Esophagus squamous epithelium (tissue), 4 donors: Measurements from ENCODE around the gene TMEM163.

Experiments
- CTCF ChIP-seq, 6 experiments: fragments of 450-650 bp in 4 of 6; fragments of 200-600 bp in 2 of 6; sonication (generic) in 2 of 6; IDR thresholded peaks; one replicate each; pipeline ENCODE4 v1.5.1; 2016 to 2019; ENCODE audit warnings: antibody characterized with exemption in 6 of 6, mild to moderate bottlenecking in 4 of 6, moderate library complexity in 4 of 6
- POLR2A ChIP-seq, 4 donors: fragments of 450-650 bp; IDR thresholded peaks; one replicate each; pipeline ENCODE4 v1.6.1; 2017; ENCODE audit warnings: antibody characterized with exemption in 4 of 4, mild to moderate bottlenecking in 4 of 4, moderate library complexity in 3 of 4

GRCh38 chr2:134586326-134586965, 132.4 kb downstream of the TMEM163 start:
- TF ChIP-seq CTCF (IDR thresholded peaks at IDR 0.05) (no peak), POLR2A (IDR thresholded peaks at IDR 0.05) (no peak)
